Neural crest cell (in vitro differentiated cells): ENCODE results near the gene EPB41L2. TPM values are rescaled to one million over a fixed set of nuclear protein-coding genes. Genes with fewer than 3 reads are reported as not detected.

ENCODE experiments used
- DNase-seq: peaks from one replicate; pipeline ENCODE4 v3.0.0; 2021; ENCODE audit warnings: low read depth, mixed read lengths, low spot score
- H3K27ac Mint-ChIP-seq: one replicate; pipeline ENCODE4 v1.8.0; 2021; ENCODE audit warnings: mild to moderate bottlenecking, mixed read lengths; ENCODE audit not compliant: unreplicated experiment
- H3K27me3 Mint-ChIP-seq: 2 replicates; pipeline ENCODE4 v1.8.0; 2021; ENCODE audit warnings: low read depth, mild to moderate bottlenecking, mixed read lengths
- H3K36me3 Mint-ChIP-seq: 2 replicates; pipeline ENCODE4 v1.8.0; 2021; ENCODE audit warnings: low read depth, mild to moderate bottlenecking, mixed read lengths
- H3K4me1 Mint-ChIP-seq: 2 replicates; pipeline ENCODE4 v1.8.0; 2021; ENCODE audit warnings: mixed read lengths
- H3K4me3 Mint-ChIP-seq: one replicate; pipeline ENCODE4 v1.8.0; 2021; ENCODE audit warnings: mild to moderate bottlenecking, mixed read lengths
- H3K9me3 Mint-ChIP-seq: 2 replicates; pipeline ENCODE4 v1.8.0; 2021; ENCODE audit warnings: mixed read lengths
- CTCF ChIP-seq: fragments of 200-600 bp; sonication (generic); conservative IDR thresholded peaks from 2 replicates; pipeline ENCODE4 v1.5.0; 2021; ENCODE audit warnings: antibody characterized with exemption, mild to moderate bottlenecking
- total RNA-seq: library from RNA; stranded (reverse); gene quantifications from 2 replicates; pipeline ENCODE4 v1.2.1, GENCODE V29; 2021

EPB41L2 gene
- total RNA-seq, 1 donor from 2014 or later: 114 TPM

DNA sequence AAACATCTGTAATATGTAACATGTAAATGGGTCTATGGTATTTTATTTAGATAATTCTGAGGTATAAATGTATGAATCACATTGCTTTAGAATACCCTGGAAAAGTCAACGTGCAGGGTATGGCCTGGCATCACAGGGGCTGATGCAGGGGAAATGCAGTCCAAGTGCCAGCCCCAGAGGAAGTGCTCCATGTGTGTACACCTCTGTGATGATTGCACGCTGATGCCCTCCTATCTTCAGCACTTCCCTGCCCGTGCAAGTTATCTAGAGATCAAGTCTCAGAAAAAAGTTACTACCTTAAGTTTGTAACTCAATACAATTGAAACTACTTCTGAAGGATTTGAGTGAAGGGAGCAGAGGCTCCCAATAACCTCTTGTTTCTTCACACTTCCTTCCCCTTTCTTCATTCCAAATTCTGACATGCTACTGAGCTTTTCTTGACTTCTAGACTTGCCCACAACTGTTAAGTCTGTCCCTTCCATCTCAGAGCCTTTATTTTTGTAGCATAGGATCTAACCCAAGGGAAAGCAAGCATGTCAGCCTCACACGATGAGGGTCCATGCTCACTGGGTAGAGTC is 233.6 kb downstream of the EPB41L2 start:
- H3K27me3 Mint-ChIP-seq: no peaks in the 10 kb centered on the region
- H3K27ac Mint-ChIP-seq: no peak overlapping the region
- DNase-seq: no peak
- no peaks in the 10 kb centered on the region for H3K36me3 Mint-ChIP-seq
- peaks cover 16% of the 10 kb centered on the region for H3K4me1 Mint-ChIP-seq
- H3K4me3 Mint-ChIP-seq: no peak overlapping the region
- peaks cover 2% of the 10 kb centered on the region for H3K9me3 Mint-ChIP-seq
- no peak for TF ChIP-seq CTCF

DNA sequence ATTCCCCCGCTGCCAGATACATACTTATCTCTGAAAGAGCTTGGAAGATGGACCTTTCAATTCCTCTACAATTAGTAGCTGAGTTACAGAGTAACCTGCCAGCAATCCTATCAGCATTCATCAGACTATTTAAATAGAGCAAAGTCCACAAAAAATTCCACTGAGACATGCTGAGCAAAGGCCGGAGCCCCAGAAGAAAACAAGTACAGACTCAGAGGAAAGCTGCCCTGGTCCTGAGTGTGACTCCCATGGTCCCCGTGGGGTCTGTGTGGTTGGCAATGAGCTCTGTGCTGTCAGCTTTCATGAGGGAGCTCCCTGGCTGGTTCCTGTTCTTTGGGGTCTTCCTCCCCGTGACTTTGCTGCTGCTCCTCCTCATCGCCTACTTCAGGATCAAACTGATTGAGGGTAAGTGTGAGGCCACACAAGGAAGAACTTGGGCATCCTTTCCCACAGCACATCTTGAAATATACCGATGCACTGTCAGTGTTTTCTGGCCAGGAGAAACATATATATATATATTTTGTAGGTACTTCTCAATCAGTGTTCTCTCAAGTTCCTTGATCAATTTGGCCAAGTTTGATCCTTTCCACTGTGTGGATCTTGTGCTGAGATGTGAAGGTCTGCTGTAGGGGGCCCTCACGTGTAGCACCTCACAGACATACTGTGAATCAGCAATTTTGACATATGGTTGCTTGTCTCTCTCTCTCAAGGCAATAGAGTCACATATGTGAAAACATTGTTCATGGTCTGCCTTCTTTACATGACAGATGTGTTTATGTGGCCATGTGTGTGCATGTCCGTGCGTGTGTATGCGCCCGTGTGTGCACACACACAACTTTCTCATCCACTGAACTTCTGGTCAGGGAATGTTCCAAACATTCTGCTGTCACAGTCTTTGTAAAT is 235.5 kb downstream of the EPB41L2 start, which contains the start of gene SMLR1:
SMLR1 (plus strand) TSS at position 160 of the 903 bp plus-strand sequence; CDS start at position 168, 8 bp downstream.
- Mint-ChIP-seq H3K27me3 (no peaks in the 10 kb centered on the region), H3K27ac (no peak within 1 kb of the TSS), H3K36me3 (no peaks in the 10 kb centered on the region), H3K9me3 (peaks cover 6% of the 10 kb centered on the region), H3K4me3 (no peak within 1 kb of the TSS), H3K4me1 (peaks cover 16% of the 10 kb centered on the region)
- DNase-seq: no peak
- TF ChIP-seq CTCF: no peak

GRCh38 chr6:130826442-130827246 is 236.4 kb downstream of the EPB41L2 start:
- no peak overlapping the region for H3K27ac Mint-ChIP-seq
- TF ChIP-seq CTCF: no peak
- H3K4me1 Mint-ChIP-seq: peaks cover 16% of the 10 kb centered on the region
- no peak overlapping the region for H3K4me3 Mint-ChIP-seq
- DNase-seq: no peak
- H3K36me3 Mint-ChIP-seq: no peaks in the 10 kb centered on the region
- H3K27me3 Mint-ChIP-seq: no peaks in the 10 kb centered on the region
- H3K9me3 Mint-ChIP-seq: peaks cover 6% of the 10 kb centered on the region

DNA sequence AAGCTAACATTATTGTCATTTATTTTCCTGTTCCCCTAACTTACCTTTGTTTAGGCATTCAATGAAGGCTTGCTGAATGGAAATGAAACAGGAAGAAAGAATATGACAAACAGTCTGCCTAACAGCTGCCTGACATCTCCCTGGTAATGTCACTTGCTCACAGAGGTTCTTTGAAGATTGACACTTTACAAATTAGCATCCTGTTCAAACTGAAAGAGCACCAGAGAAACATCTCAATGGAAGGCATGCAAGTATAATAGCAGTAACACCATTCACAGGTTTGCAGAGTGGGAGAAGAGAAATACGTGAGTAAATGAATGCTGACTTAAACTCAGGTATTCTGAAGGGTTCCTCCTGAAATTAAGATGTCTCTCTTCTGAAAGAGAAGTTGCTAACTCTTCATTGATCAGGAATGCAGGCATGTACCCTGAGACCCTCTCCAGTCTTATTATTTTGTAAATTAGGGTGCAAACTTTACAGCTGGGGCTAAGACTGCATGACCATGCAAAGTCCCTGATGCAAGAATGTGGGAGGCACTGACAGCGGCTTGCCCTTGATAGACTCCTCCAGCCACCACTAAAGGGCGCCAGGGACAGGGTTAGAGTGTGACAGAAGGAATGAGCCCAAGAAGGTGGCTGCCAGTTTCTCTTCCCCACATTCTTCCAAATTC is 237.1 kb downstream of the EPB41L2 start:
- no peak for DNase-seq
- Mint-ChIP-seq H3K9me3 (peaks cover 8% of the 10 kb centered on the region), H3K36me3 (peaks cover 2% of the 10 kb centered on the region), H3K27me3 (no peaks in the 10 kb centered on the region), H3K27ac (no peak overlapping the region), H3K4me3 (no peak overlapping the region), H3K4me1 (peaks cover 16% of the 10 kb centered on the region)
- no peak for TF ChIP-seq CTCF
